Stimulated activated naive CD8-positive, alpha-beta T cell treated with anti-CD3 and anti-CD28 coated beads, Interleukin-15, Interleukin-2, amounts not matched to agents 100 ng/mL and 50 ng/mL, for 24 hours (primary cell): ENCODE measurements around the gene TCFL5.
"Not testable (repeated sequence)": the region's sequence is repeated elsewhere in the genome, so short reads cannot be mapped to it uniquely, and the experiment has no call there.

Source experiments
- H3K27ac Mint-ChIP-seq: one replicate; pipeline ENCODE4 v1.8.0; 2021; ENCODE audit warnings: mild to moderate bottlenecking, mixed read lengths
- H3K27me3 Mint-ChIP-seq: one replicate; pipeline ENCODE4 v1.8.0; 2021; ENCODE audit warnings: mixed read lengths
- H3K36me3 Mint-ChIP-seq: one replicate; pipeline ENCODE4 v1.8.0; 2021; ENCODE audit warnings: low read depth, mixed read lengths
- H3K4me1 Mint-ChIP-seq: one replicate; pipeline ENCODE4 v1.8.0; 2021; ENCODE audit warnings: low read depth, mixed read lengths
- H3K4me3 Mint-ChIP-seq: one replicate; pipeline ENCODE4 v1.8.0; 2021; ENCODE audit warnings: mild to moderate bottlenecking, mixed read lengths
- H3K9me3 Mint-ChIP-seq: one replicate; pipeline ENCODE4 v1.8.0; 2021; ENCODE audit warnings: mixed read lengths

TCFL5 gene

DNA sequence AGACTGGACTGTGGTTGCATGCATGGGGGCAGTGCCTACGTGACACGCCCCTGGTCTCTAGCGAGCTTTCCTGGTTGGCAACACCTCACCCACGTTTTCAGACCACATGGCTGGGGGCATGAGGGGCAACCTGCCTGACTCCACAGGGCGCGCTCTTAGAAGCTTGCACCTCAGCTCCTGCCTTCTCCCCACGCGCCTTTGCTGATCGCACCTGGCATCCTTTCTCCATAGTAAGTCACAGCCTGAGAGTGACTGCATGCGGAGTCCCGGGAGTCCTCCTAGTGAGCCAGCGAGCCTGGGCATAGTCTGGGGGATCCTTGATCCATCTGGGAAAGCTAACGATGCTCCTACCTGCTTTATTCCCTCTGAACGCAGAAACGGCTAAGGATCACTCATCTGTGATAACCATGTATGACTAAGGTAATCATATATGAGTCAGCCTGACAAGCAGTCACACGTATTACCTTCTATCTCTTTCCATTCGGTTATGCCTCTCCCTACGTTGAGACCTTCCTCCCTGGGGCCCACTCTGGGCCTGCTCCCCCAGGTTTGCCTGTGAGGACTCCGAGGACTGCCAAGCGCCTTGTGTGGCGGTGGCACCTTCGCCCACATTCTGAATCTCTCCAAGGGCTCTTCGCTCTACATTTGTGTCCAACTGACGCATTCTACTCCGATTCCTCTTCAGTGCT, 4.5 kb downstream of the TCFL5 start:
- peaks cover 17% of the 10 kb centered on the region for H3K4me1 Mint-ChIP-seq
- no peak overlapping the region for H3K4me3 Mint-ChIP-seq
- H3K9me3 Mint-ChIP-seq = no peaks in the 10 kb centered on the region
- H3K27ac Mint-ChIP-seq = no peak overlapping the region
- peaks cover 30% of the 10 kb centered on the region for H3K36me3 Mint-ChIP-seq
- H3K27me3 Mint-ChIP-seq = peaks cover 3% of the 10 kb centered on the region

DNA sequence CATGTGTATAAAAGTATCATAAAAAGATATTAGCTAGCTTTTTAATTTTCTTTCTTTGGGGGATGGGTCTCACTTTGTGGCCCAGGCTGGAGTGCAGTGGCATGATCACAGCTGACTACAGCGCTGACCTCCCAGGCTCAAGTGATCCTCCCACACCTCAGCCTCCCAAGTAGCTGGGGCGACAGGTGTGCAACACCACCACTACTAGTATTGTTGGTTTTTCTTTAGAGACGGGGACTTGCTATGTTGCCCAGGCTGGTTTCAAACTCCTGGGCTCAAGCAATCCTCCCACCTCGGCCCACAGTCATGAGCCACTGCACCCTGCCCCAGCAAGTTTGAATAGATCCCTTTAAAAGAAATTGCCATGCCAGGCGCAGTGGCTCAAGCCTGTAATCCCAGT, 6.5 kb downstream of the TCFL5 start:
- Mint-ChIP-seq H3K9me3 (no peaks in the 10 kb centered on the region), H3K36me3 (peaks cover 33% of the 10 kb centered on the region)

DNA sequence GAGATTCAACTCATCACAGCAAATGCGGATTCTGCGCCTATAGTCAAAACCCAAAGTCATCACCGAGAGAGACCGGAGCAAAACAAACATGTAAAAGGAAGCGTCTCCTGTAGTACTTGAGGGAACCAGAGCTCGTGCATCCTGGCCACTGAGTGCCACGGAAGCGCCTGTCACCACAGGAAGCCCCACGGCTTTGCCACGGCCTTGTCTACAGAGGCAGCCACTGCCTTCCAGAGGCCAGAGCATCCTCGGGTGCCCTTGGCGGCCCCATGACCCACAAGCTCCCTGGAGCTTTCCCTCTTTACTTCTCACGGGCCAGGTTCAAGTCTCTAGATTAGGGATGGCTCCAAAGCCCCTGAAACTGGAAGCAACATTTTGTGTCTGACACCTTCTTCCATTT, 7.5 kb downstream of the TCFL5 start:
- peaks cover 6% of the 10 kb centered on the region for H3K4me1 Mint-ChIP-seq
- H3K9me3 Mint-ChIP-seq = no peaks in the 10 kb centered on the region
- no peak overlapping the region for H3K27ac Mint-ChIP-seq
- H3K4me3 Mint-ChIP-seq = no peak overlapping the region
- peaks cover 36% of the 10 kb centered on the region for H3K36me3 Mint-ChIP-seq
- H3K27me3 Mint-ChIP-seq = no peaks in the 10 kb centered on the region

More for the DNA sequence above, 6.5 kb downstream of the TCFL5 start:
- Mint-ChIP-seq H3K27me3 (peaks cover 3% of the 10 kb centered on the region), H3K27ac (no peak overlapping the region), H3K4me3 (no peak overlapping the region), H3K4me1 (peaks cover 13% of the 10 kb centered on the region)

DNA sequence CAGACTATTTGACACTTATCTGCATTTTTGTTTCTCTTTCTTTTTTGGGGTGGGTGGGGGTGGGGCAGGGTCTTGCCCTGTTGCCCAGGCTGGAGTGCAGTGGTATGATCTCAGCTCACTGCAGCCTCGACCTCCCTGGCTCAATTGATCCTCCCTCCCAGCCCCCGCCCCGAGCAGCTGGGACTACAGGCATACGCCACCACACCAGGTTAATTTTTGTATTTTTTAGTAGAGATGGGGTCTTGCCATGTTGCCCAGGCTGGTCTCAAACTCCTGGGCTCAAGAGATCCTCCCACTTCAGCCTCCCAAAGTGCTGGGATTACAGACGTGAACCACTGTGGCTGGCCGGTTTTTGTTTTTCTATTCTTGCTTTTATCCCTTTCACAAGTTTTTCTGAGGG, 8.3 kb downstream of the TCFL5 start:
- not testable (repeated sequence) for H3K27ac Mint-ChIP-seq, H3K27me3 Mint-ChIP-seq, H3K4me3 Mint-ChIP-seq, H3K4me1 Mint-ChIP-seq, H3K9me3 Mint-ChIP-seq
- H3K36me3 Mint-ChIP-seq = peaks cover 36% of the 10 kb centered on the region

DNA sequence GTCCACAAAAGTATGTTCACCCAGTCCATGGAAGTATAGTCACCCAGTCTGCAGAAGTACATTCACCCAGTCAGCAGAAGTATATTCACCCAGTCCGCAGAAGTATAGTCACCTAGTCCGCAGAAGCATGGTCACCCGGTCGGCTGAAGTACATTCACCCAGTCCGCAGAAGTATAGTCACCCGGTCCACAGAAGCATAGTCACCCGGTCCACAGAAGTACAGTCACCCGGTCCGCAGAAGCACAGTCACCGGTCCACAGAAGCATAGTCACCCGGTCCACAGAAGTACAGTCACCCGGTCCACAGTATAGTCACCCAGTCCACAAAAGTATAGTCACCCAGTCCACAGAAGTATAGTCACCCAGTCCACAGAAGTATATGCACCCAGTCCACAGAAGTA, 8.8 kb downstream of the TCFL5 start:
- no peak overlapping the region for H3K27ac Mint-ChIP-seq
- H3K4me1 Mint-ChIP-seq = no peaks in the 10 kb centered on the region
- H3K4me3 Mint-ChIP-seq = no peak overlapping the region
- no peaks in the 10 kb centered on the region for H3K27me3 Mint-ChIP-seq
- peaks cover 36% of the 10 kb centered on the region for H3K36me3 Mint-ChIP-seq
- no peaks in the 10 kb centered on the region for H3K9me3 Mint-ChIP-seq

DNA sequence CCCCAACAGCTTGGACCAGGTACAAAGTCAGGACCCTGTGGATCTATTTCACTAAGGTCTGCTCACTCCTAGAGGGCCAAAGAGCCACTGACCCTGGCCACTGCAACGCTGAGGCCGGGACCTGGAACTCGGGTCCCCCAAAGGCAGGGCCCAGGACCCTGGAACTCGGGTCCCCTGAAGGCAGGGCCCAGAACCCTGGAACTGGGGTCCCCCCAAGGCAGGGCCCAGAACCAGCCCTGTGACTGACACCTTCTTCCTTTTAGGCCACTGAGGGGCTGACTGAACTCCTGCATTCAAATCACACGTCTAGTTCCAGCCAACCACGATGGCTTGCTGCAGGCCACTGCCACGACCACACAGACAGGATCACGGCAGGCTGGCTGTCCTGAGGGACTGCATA, 9.4 kb downstream of the TCFL5 start:
- Mint-ChIP-seq H3K4me3 (no peak overlapping the region), H3K9me3 (no peaks in the 10 kb centered on the region), H3K36me3 (peaks cover 31% of the 10 kb centered on the region), H3K27ac (no peak overlapping the region), H3K4me1 (no peaks in the 10 kb centered on the region), H3K27me3 (no peaks in the 10 kb centered on the region)

DNA sequence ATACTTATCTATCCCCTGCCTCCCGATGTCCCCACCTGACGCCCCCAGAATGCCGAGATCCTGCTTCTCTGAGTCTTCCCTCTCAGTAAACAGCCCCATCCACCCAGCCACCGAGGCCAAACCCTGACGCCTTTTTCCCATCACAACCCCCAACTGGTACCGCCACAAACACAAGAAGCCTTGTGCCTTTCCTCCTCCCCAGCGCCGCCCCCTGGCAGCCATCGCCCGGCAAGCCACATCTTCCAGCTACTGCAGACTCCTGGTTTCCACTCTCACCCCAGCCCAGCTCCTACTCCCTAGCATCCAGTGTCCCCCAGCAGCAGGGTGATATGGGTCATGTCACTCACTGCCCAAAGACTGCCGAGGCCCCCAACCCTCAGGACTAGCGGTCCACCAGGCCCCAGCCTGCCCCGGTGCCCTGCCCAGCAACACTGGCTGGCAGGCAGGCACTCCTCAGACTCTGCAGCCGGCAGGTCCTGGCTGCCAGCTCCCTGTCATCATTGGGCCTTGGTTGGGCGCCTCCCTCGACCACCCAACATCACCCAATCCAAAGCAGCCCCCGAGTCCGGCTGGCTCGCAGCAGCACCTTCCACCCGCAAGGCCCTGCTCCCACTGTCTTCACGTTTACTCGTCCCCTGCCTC, 11.2 kb downstream of the TCFL5 start:
- Mint-ChIP-seq H3K4me3 (no peak overlapping the region), H3K36me3 (peaks cover 36% of the 10 kb centered on the region), H3K27me3 (no peaks in the 10 kb centered on the region), H3K4me1 (no peaks in the 10 kb centered on the region), H3K27ac (no peak overlapping the region), H3K9me3 (no peaks in the 10 kb centered on the region)

DNA sequence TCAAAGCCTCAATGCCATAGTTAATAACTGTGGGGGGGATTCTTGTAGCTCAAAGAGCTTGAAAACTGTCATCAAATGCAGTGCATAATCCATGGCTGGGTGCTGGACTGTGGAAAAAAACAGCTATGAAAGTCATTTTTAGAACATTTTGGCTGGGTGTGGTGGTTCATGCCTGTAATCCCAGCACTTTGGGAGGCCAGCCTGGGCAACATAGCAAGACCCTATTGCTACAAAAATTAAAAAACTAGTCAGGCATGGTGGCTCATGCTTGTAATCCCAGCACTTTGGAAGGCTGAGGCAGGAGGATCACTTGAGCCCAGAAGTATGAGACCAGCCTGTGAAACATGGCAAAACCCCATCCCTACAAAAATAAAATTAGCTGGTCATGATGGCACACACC, 12.2 kb downstream of the TCFL5 start:
- Mint-ChIP-seq H3K4me1 (no peaks in the 10 kb centered on the region), H3K4me3 (no peak overlapping the region), H3K27ac (no peak overlapping the region), H3K9me3 (no peaks in the 10 kb centered on the region), H3K27me3 (no peaks in the 10 kb centered on the region), H3K36me3 (peaks cover 31% of the 10 kb centered on the region)

DNA sequence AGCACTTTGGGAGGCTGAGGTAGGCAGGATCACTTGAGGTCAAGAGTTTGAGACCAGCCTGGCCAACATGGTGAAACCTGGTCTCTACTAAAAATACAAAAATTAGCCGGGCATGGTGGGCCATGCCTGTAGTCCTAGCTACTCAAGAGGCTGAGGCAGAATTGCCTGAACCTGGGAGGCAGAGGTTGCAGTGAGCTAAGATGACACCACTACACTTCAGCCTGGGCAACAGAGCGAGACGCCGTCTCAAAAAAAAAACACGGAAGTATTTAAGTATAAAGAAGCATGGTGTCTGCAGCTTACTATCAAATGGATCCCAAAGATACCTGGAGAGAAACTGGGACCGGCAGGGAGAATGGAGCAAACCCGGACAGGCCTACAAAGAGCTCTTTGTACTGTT, 12.7 kb downstream of the TCFL5 start:
- not testable (repeated sequence) for H3K4me1 Mint-ChIP-seq, H3K27ac Mint-ChIP-seq, H3K9me3 Mint-ChIP-seq, H3K27me3 Mint-ChIP-seq, H3K4me3 Mint-ChIP-seq
- peaks cover 30% of the 10 kb centered on the region for H3K36me3 Mint-ChIP-seq

DNA sequence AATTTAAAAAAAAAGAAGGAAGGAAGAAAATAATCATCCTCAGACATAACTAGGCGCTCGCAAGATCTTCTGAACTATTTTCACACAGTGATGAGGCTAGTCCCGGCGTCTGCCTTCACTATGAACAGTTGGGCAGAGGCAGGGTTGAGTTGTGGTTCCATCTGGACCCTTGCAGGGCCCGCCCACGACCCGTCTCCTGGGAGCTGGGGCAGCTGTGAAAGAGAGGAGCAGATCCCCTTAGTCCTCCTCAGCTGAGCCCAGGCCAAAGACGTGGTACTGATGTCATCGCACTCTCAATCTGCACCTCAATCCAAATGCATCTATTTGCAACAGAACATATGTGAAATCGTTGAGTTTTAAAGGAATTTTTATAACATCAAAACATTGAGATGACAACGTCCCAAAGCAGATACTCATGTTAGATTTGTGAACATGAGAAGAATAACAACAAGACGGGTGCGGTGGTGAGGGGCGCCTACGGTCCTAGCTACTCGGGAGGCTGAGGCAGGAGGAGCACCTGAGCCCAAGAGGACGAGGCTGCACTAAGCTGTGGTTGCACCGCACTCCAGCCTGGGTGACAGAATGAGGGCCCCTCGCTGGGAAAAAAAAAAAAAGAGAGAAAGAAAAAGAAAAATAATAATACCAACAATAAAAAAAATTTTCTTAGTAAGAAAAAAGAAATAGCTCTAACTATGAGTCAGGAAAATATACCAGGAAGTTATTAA, 15.3 kb downstream of the TCFL5 start:
- H3K27ac Mint-ChIP-seq = no peak overlapping the region
- H3K4me3 Mint-ChIP-seq = no peak overlapping the region
- no peaks in the 10 kb centered on the region for H3K9me3 Mint-ChIP-seq
- no peaks in the 10 kb centered on the region for H3K4me1 Mint-ChIP-seq
- peaks cover 21% of the 10 kb centered on the region for H3K36me3 Mint-ChIP-seq
- no peaks in the 10 kb centered on the region for H3K27me3 Mint-ChIP-seq

DNA sequence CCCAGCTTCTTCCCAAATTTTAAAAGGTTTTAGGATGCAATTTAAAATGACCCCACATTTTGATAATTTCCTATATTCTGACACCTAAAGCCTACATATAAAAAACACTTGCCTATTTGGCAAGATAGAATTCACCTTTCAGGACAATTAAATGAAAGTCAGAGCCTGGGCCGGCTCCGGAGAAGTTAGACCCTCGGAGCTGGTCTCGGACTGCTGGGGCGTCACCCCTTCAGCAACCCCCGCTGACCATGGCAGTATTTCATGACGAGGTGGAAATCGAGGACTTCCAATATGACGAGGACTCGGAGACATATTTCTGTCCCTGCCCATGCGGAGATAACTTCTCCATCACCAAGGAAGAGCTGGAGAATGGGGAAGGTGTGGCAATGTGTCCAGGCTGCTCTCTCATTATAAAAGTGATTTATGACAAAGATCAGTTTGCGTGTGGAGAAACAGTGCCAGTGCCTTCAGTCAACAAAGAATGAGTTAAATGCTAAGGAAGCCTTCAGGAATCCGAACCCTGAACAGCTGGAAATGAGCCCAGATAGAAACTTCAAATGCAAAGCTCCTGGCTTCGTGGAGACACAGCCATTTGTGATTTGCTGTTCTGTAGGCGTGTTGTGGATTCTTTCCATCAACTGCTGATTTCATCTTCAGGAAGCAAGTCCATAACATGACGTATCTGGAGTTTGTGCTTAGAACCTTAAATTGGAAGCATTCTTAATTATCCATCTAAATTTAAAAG, 16.0 kb downstream of the TCFL5 start:
- Mint-ChIP-seq H3K27ac (no peak overlapping the region), H3K4me3 (no peak overlapping the region), H3K9me3 (no peaks in the 10 kb centered on the region), H3K27me3 (no peaks in the 10 kb centered on the region), H3K36me3 (peaks cover 21% of the 10 kb centered on the region), H3K4me1 (no peaks in the 10 kb centered on the region)

DNA sequence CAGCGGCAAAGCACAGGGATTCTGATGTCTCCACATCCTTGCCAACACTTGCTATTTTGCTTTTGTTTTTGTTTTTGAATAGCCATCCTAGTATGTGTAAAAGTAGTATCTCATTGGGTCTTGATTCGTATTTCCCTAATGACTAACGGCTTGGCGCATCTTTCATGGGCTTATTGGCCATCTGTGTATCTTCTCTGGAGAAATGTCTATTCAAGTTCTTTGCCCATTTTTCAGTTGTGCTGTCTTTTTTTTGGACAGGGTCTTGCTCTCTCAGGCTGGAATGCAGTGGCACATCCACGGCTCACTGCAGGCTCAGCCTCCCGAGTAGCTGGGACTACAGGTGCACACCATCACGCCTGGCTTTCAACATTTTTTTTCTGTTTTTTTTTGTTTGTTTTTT, 17.4 kb downstream of the TCFL5 start:
- no peaks in the 10 kb centered on the region for H3K9me3 Mint-ChIP-seq

DNA sequence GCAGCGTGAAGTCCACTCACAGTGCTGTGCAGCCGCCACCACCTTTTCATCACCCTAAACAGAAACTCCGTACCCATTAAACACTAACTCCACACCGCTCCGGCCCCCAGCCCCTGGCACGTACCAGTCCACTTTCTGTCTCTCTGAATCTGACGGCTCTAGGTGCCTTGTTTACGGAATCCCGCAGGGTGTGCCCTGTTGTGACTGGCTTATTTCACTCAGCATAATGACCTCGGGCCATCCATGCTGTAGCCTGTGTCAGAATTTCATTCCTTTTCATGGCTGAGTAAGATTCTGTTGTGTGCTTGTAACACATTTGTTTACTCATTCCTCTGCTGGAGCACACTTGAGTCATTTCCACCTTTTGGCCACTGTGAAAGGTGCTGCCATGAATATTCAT, 18.0 kb downstream of the TCFL5 start:
- Mint-ChIP-seq H3K9me3 (no peaks in the 10 kb centered on the region), H3K27ac (no peak overlapping the region), H3K27me3 (no peaks in the 10 kb centered on the region), H3K4me1 (no peaks in the 10 kb centered on the region), H3K4me3 (no peak overlapping the region), H3K36me3 (peaks cover 15% of the 10 kb centered on the region)

More for the DNA sequence above, 17.4 kb downstream of the TCFL5 start:
- Mint-ChIP-seq H3K27me3 (no peaks in the 10 kb centered on the region), H3K27ac (no peak overlapping the region), H3K36me3 (peaks cover 15% of the 10 kb centered on the region), H3K4me3 (no peak overlapping the region), H3K4me1 (no peaks in the 10 kb centered on the region)

DNA sequence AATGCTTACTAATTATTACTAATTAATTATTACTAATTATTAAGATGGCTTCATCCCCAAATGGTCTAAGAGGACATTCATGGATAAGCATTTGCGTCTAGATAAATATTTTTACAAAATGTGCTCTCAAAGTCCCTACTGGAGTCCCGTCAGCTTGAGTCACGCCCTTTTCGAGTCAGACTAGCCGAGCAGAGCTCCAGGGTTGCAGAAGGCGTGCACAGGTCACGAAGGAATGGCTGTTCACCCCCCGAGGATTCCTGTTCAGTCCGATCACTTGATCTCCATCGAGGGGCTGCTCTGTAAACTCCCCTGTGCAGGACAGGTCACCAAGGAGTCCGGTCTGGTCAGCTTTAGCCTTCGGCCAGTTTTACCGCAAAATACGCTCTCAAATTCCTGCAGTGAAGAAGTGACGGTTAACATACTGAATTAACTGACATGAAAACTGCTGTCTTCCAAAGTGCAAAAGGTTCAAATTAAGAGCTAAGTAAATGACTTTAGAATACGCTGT, 19.9 kb downstream of the TCFL5 start:
- Mint-ChIP-seq H3K27me3 (no peaks in the 10 kb centered on the region), H3K4me1 (no peaks in the 10 kb centered on the region), H3K36me3 (peaks cover 15% of the 10 kb centered on the region), H3K4me3 (no peak overlapping the region), H3K9me3 (no peaks in the 10 kb centered on the region), H3K27ac (no peak overlapping the region)
